Measurements from ENCODE around the gene APBB2. TPM values are rescaled to one million over a fixed set of nuclear protein-coding genes. Genes with fewer than 3 reads are reported as not detected.
A peak's percentile ranks its signal among the peaks of the same experiment; 100 is the strongest.

The APBB2 gene
- total RNA-seq, 2 donors from 2014 or later = 34.8 to 42.8 TPM

DNA sequence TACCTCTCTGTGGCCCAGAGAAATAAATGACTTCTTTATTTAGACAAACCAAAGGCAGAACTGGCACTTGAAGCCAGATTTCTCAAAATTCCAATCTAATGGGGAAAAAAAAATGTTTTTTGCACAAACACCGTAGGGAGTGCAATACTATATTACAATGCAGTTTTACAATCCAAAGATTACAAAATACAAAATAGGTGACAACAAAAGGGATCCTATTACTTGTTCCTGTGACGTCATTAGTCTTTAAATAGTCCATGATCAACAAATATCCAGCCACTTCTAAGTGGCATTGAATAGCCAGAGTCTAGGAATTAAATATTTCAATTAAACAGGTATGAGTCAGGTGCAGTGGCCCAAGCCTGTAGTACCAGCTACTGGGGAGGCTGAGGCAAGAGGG lies 3.0 kb upstream of the APBB2 start:
- WGBS, 2 donors = 72 to 91% methylated on average over 2 of the region's 2 CpGs
- Histone ChIP-seq H3K9me3 (no peaks in the 10 kb centered on the region), H3K36me3 (replicated peaks in 1 of 2; ENCODE audit: insufficient read depth in 1 of 2, low read depth in 2 of 2) (no peaks in the 10 kb centered on the region), H3K27ac (no peak overlapping the region), H3K27me3 (no peaks in the 10 kb centered on the region), H3K4me3 (no peak overlapping the region), H3K4me1 (peaks cover 33% of the 10 kb centered on the region)
- intact Hi-C loops (cut with DNase I) = no loop called here
- ATAC-seq (no peak), DNase-seq (no peak)
- TF ChIP-seq CTCF (IDR thresholded peaks at IDR 0.05) (no peak), POLR2A (IDR thresholded peaks at IDR 0.05) (no peak)

DNA sequence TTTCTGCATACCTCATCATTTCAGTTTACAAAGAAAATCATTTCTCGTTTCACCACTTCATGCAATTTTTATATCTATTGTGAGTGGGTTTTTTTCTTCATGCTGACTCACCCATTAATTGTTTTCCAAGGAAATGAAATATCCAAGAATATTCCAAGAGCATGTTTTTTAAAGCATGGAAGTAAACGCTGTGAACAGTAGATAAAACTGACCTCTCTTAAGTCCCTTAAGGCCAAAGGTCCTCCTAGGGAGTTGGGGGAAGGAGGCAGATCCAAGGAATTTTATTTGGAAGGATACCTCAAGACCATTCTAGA lies 2.6 kb upstream of the APBB2 start:
- Histone ChIP-seq H3K4me1 (peaks cover 36% of the 10 kb centered on the region), H3K4me3 (peak overlapping the region in 1 of 2 donors; percentile 20), H3K27ac (peak overlapping the region; percentile 92 to 97 (median 94)), H3K36me3 (replicated peaks in 1 of 2; ENCODE audit: insufficient read depth in 1 of 2, low read depth in 2 of 2) (no peaks in the 10 kb centered on the region), H3K27me3 (no peaks in the 10 kb centered on the region), H3K9me3 (no peaks in the 10 kb centered on the region)
- DNase-seq (no peak), ATAC-seq (no peak)
- intact Hi-C loops (cut with DNase I) = no loop called here
- 0 to 1% methylated on average over 2 of the region's 2 CpGs for WGBS, 2 donors
- TF ChIP-seq POLR2A (IDR thresholded peaks at IDR 0.05) (no peak), CTCF (IDR thresholded peaks at IDR 0.05) (no peak)

DNA sequence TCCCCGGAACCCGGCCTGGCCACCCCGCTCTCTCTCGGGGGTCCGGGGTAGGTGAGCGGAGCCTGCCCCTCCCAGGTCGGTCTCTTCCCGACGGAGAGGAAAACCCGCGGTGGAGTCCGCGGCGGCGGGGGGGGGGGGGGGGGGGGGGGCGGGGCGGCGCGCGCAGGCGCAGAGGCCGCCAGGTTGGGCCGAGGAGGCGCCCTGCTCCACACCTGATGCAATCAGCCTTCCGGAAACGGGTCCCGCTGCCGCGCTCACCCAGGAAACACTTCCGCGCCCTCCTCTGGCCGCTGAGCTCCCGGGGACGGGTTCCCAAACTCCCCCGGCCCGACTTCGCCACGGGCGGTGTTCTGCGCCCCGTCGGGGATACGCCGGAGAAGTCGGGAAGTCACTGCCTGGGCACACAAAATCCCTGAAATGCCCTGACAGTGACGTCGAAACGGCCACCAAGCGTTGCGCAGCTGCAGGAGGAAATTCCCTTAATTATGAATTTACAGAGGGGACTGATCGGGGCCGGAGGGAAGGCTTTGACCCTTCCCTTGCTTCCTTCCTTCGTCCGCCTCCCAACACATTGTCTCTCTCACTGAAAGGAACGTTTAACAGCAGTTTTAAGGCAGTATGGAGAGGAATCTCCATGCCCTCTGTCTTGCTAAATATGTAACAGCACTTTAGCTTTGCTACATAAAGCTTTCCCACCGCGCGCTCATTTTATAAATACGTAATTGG lies 2.1 kb upstream of the APBB2 start:
- H3K4me3 ChIP-seq = peak overlapping the region; percentile 20 to 49
- WGBS, 2 donors = 0 to 3% methylated on average over 9 to 58 of the region's 59 CpGs
- intact Hi-C loops (cut with DNase I) = no loop called here
- DNase-seq (peak; percentile 87 to 92 (median 90)), ATAC-seq (peak; percentile 72)
- H3K27ac ChIP-seq = peak overlapping the region; percentile 92 to 97 (median 94)
- no peaks in the 10 kb centered on the region for H3K9me3 ChIP-seq
- H3K4me1 ChIP-seq = peaks cover 36% of the 10 kb centered on the region
- no peaks in the 10 kb centered on the region for H3K27me3 ChIP-seq
- H3K36me3 ChIP-seq (replicated peaks in 1 of 2; ENCODE audit: insufficient read depth in 1 of 2, low read depth in 2 of 2) = no peaks in the 10 kb centered on the region
- TF ChIP-seq CTCF (IDR thresholded peaks at IDR 0.05) (peak in 4 of 7 experiments; percentile 17 to 68 (median 54)), POLR2A (IDR thresholded peaks at IDR 0.05) (peak; percentile 74 to 95 (median 91))

GRCh38 chr4:41215969-41216293 lies 1.6 kb upstream of the APBB2 start:
- Histone ChIP-seq H3K9me3 (no peaks in the 10 kb centered on the region), H3K4me3 (peak overlapping the region in 1 of 2 donors; percentile 20), H3K4me1 (peaks cover 36% of the 10 kb centered on the region), H3K27me3 (no peaks in the 10 kb centered on the region), H3K27ac (peak overlapping the region; percentile 92 to 97 (median 94)), H3K36me3 (replicated peaks in 1 of 2; ENCODE audit: insufficient read depth in 1 of 2, low read depth in 2 of 2) (no peaks in the 10 kb centered on the region)
- intact Hi-C loops (cut with DNase I) = no loop called here
- ATAC-seq (no peak), DNase-seq (no peak)
- 4 to 9% methylated on average over 7 to 8 of the region's 8 CpGs for WGBS, 2 donors
- TF ChIP-seq POLR2A (IDR thresholded peaks at IDR 0.05) (no peak), CTCF (IDR thresholded peaks at IDR 0.05) (no peak)

- TF ChIP-seq POLR2A (IDR thresholded peaks at IDR 0.05) (no peak), CTCF (IDR thresholded peaks at IDR 0.05) (no peak)
- H3K27me3 ChIP-seq = no peaks in the 10 kb centered on the region
- H3K9me3 ChIP-seq = no peaks in the 10 kb centered on the region
- ATAC-seq = no peak
- peak overlapping the region; percentile 58 to 97 (median 88) for H3K27ac ChIP-seq
- WGBS, 2 donors = 25 to 30% methylated on average over 6 to 9 of the region's 9 CpGs
- peaks cover 36% of the 10 kb centered on the region for H3K4me1 ChIP-seq
- H3K36me3 ChIP-seq (replicated peaks in 1 of 2; ENCODE audit: insufficient read depth in 1 of 2, low read depth in 2 of 2) = no peaks in the 10 kb centered on the region
- H3K4me3 ChIP-seq = no peak overlapping the region
- intact Hi-C loops (cut with DNase I) = no loop called here
- no peak for DNase-seq
These were observed 813 bp upstream of the APBB2 start for GRCh38 chr4:41215155-41215554.
